GM10266 (cell line): Measurements from ENCODE around the gene DHX9.

Experiments used
- DNase-seq: peaks from one replicate; pipeline ENCODE4 v3.0.0; 2012; ENCODE audit errors: extremely low spot score
- TF ChIP-seq, protein P1 (sequence below): IDR thresholded peaks from 2 replicates; pipeline ENCODE4 v1.5.1; 2012; ENCODE audit warnings: mild to moderate bottlenecking, low read depth; ENCODE audit not compliant: control insufficient read depth, insufficient read depth; ENCODE audit errors: missing control alignments

The DHX9 gene

DNA sequence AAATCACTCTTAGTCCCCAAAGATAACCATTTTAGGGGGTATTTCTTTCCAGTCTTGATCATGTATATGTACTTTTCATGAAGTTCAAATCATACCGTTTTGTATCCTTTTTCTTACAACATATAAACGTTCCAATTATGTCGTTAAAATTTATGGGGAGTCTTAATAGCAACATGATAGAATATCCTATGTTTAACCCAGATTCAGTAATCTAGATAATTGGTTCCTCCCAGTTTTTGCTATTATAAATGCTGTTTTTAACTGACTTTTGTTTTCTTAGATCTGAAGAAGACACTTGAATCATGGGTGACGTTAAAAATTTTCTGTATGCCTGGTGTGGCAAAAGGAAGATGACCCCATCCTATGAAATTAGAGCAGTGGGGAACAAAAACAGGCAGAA is 3.1 kb downstream of the DHX9 start:
- TF ChIP-seq, protein P1, sequence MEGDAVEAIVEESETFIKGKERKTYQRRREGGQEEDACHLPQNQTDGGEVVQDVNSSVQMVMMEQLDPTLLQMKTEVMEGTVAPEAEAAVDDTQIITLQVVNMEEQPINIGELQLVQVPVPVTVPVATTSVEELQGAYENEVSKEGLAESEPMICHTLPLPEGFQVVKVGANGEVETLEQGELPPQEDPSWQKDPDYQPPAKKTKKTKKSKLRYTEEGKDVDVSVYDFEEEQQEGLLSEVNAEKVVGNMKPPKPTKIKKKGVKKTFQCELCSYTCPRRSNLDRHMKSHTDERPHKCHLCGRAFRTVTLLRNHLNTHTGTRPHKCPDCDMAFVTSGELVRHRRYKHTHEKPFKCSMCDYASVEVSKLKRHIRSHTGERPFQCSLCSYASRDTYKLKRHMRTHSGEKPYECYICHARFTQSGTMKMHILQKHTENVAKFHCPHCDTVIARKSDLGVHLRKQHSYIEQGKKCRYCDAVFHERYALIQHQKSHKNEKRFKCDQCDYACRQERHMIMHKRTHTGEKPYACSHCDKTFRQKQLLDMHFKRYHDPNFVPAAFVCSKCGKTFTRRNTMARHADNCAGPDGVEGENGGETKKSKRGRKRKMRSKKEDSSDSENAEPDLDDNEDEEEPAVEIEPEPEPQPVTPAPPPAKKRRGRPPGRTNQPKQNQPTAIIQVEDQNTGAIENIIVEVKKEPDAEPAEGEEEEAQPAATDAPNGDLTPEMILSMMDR, result no peak
- no peak for DNase-seq

DNA sequence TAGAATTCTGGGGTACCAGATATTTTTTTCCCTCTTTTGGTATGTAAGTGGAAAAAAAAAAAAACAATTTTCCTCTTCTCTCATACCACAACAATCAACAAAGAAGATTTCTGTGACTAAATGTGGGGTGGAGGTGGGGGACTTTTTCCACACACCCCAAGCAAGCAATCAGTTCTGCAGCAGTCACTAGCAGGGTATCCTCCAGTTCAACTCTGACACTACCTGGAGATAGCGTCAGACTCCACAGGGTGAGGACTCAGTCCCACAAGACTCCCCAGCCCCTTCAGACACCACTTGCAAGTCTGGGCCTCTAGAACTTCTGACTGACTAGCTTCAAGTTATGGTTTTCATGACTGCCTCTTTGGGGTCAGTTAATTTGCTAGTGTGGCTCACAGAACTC is 6.2 kb downstream of the DHX9 start:
- TF ChIP-seq, protein P1, result no peak
- no peak for DNase-seq

DNA sequence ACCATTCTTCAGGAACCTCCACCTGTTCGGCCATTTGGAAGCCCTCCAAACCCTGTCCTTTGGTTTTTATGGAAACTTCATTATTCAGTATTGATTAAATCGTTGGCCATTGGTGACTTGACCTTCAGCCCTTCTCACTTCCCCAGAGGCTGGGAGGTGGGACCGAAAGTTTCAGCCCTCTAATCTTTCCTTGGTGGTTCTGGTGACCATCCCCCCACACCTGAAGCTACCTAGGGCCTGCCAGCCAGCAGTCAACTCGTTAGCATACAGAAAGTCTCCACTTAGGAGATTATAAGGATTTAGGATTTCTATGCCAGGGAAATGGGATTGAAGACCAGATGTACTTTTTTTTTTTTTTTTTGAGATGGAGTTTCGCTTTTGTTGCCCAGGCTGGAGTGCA is 6.7 kb downstream of the DHX9 start:
- TF ChIP-seq, protein P1, result no peak
- no peak for DNase-seq

DNA sequence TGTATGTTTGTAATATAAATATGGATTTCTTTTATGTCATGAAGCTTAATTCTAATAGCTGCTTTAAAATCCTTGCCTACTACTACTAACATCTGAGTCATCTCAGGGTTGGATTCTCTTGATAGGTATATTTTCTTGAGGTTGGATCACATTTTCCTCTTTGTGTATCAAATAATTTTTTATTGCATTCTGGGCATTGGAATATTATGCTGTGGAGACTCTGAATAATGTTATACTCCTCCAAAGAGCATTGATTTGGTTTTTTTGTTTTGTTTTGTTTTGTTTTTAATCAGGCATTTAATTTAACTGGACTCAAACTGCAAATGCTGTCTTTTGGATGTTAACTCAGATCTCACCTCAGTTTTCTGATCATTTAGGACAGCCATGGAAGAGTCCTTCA is 8.0 kb downstream of the DHX9 start:
- DNase-seq, result no peak
- TF ChIP-seq, protein P1, result no peak

DNA sequence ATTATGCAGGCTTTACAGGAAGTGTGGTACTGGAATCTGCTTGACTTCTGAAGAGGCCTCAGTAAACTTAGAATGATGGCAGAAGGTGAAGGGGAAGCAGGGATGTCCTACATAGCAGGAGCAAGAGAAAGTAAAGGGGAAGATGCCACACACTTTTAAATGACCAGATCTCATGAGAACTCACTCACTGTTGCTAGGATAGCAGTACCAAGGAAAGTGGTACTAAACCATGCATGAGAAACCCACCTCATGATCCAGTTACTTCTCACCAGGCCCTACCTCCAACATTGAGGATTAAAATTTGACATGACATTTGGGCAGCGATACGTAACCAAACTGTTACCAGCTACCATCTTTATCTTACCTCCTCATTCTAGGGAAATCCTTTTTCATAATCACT is 9.6 kb downstream of the DHX9 start:
- TF ChIP-seq, protein P1, result no peak
- no peak for DNase-seq

DNA sequence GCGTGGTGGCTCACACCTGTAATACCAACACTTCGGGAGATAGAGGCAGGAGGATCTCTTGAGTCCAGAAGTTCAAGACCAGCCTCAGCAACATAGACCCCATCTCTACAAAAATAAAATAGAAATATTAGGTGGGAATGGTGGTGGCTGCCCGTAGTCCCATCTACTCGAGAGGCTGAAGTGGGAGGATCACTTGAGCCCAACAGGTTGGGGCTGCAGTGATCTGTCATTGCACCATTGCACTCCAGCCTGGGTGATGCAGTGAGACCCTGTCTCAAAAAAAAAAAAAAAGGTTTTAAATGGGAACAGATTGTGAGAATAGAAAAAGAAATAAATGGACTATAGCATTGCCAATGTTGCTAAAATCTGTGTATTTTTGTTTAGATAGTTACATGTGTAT is 11.2 kb downstream of the DHX9 start:
- DNase-seq, result no peak
- TF ChIP-seq, protein P1, result no peak

DNA sequence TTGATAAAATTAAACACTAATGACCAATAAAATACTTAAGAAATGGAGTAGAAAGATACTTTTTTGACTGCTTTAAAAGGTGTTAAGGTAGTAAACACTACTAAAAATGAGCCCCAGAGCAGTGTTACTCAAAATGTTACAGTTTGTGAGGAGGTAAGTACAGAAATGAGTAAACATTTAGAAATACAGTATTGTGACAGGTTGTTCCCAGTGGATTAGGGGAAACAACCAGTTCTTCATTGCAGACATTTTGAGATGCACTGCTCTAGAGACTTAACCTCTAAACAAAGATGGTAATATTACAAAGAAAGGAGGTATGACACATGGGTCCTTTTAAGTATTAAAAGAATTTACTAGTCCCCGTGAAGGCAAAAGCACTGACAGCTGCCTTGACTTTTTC is 12.7 kb downstream of the DHX9 start:
- DNase-seq, result no peak
- TF ChIP-seq, protein P1, result no peak
